ENCODE results near the gene MATCAP1. TPM values are rescaled to one million over a fixed set of nuclear protein-coding genes. Genes with fewer than 3 reads are reported as not detected.

The MATCAP1 gene
- total RNA-seq, 4 donors from 2014 or later, result 20.3 to 50.0 (median 32.4) TPM

- DNase-seq, result no peak
- peaks cover 29 to 36% of the 10 kb centered on the region in 2 donors for H3K36me3 ChIP-seq
- H3K4me3 ChIP-seq (replicated peaks in 1 of 3), result no peak overlapping the region
- no peak overlapping the region for H3K27ac ChIP-seq
- TF ChIP-seq POLR2A (IDR thresholded peaks at IDR 0.05), result no peak
- TF ChIP-seq, protein P1, sequence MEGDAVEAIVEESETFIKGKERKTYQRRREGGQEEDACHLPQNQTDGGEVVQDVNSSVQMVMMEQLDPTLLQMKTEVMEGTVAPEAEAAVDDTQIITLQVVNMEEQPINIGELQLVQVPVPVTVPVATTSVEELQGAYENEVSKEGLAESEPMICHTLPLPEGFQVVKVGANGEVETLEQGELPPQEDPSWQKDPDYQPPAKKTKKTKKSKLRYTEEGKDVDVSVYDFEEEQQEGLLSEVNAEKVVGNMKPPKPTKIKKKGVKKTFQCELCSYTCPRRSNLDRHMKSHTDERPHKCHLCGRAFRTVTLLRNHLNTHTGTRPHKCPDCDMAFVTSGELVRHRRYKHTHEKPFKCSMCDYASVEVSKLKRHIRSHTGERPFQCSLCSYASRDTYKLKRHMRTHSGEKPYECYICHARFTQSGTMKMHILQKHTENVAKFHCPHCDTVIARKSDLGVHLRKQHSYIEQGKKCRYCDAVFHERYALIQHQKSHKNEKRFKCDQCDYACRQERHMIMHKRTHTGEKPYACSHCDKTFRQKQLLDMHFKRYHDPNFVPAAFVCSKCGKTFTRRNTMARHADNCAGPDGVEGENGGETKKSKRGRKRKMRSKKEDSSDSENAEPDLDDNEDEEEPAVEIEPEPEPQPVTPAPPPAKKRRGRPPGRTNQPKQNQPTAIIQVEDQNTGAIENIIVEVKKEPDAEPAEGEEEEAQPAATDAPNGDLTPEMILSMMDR (IDR thresholded peaks at IDR 0.05), result no peak
- intact Hi-C loops (cut with DNase I), result no loop called here
- no peaks in the 10 kb centered on the region for H3K9me3 ChIP-seq
- WGBS, 2 donors, result 92 to 100% methylated on average over 4 to 5 of the region's 6 CpGs
- no peaks in the 10 kb centered on the region for H3K27me3 ChIP-seq
- H3K4me1 ChIP-seq, result peaks cover 20 to 32% of the 10 kb centered on the region in 2 donors
These were observed 10.5 kb upstream of the MATCAP1 start for GRCh38 chr16:67194260-67194659.

DNA sequence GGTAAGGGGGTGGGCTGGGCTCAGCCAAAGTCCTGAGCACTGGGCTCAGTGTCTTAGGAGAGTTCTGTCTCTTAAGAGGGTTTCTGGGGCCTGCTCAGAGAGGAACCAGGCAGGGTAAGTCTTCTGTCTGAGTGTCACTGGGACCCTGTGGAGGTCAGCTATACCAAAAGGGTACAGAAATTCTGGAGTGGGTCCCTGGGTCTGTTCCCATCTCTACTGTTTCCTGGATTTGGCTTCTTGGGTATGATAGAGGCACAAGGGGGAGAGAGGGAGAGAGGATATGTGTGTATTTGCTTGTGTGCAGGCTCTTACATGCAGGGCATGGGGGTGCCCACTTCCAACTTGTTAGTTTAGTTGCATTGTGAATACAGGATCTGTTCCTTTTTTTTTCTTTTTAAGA is 9.8 kb upstream of the MATCAP1 start:
- Histone ChIP-seq H3K9me3 (no peaks in the 10 kb centered on the region), H3K4me1 (peaks cover 20 to 30% of the 10 kb centered on the region in 2 donors), H3K4me3 (replicated peaks in 1 of 3) (no peak overlapping the region), H3K27me3 (no peaks in the 10 kb centered on the region), H3K27ac (no peak overlapping the region), H3K36me3 (peaks cover 29 to 36% of the 10 kb centered on the region in 2 donors)
- intact Hi-C loops (cut with DNase I), result no loop called here
- no peak for DNase-seq
- TF ChIP-seq, protein P1 (IDR thresholded peaks at IDR 0.05), result no peak
- no peak for TF ChIP-seq POLR2A (IDR thresholded peaks at IDR 0.05)

DNA sequence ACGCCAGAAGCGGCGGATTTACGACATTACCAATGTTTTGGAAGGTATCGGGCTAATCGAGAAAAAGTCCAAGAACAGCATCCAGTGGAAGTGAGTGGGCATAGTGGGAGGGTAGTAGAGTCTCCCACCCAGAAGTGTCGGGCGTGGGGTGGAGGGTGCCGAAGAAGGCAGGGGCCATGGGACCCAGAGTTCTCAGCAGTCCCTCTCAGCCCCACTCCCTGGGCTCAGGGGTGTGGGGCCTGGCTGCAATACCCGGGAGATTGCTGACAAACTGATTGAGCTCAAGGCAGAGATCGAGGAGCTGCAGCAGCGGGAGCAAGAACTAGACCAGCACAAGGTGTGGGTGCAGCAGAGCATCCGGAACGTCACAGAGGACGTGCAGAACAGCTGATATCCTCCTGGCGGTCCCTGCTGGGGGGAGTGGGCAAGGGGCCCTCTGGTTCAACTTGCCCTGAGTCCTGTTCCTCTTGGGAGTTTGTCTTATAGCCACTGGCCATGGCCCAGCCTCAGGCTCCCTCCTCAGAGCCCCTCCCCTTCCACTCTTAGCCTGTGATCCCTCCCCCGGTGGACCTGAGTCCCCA is 9.1 kb upstream of the MATCAP1 start:
- Histone ChIP-seq H3K4me1 (peaks cover 14 to 23% of the 10 kb centered on the region in 2 donors), H3K36me3 (peaks cover 29 to 36% of the 10 kb centered on the region in 2 donors), H3K4me3 (replicated peaks in 1 of 3) (peak overlapping the region; percentile 7 to 98 (median 94)), H3K27me3 (no peaks in the 10 kb centered on the region), H3K9me3 (no peaks in the 10 kb centered on the region), H3K27ac (peak overlapping the region in 2 of 3 donors; percentile 54 to 61)
- WGBS, 2 donors, result 27 to 37% methylated on average over 17 of the region's 17 CpGs
- DNase-seq, result no peak
- TF ChIP-seq, protein P1 (IDR thresholded peaks at IDR 0.05), result no peak
- no peak for TF ChIP-seq POLR2A (IDR thresholded peaks at IDR 0.05)
- intact Hi-C loops (cut with DNase I), result no loop called here

GRCh38 chr16:67191995-67192681 is 8.4 kb upstream of the MATCAP1 start, which contains the start of gene E2F4:
Gene E2F4 (plus strand): TSS chr16:67192155. CDS start chr16:67192228, 73 bp downstream.
- DNase-seq, result peak; percentile 90 to 93
- peak within 1 kb of the TSS; percentile 38 to 61 (median 54) for H3K27ac ChIP-seq
- H3K4me3 ChIP-seq (replicated peaks in 1 of 3), result peak within 1 kb of the TSS; percentile 7 to 98 (median 94)
- peaks cover 12 to 21% of the 10 kb centered on the region in 2 donors for H3K4me1 ChIP-seq
- TF ChIP-seq, protein P1 (IDR thresholded peaks at IDR 0.05), result peak in 2 of 6 experiments; percentile 6 to 16
- peak in 1 of 2 donors; percentile 75 for TF ChIP-seq POLR2A (IDR thresholded peaks at IDR 0.05)
- intact Hi-C loops (cut with DNase I), result no loop called here
- 0 to 1% methylated on average over 14 to 28 of the region's 54 CpGs for WGBS, 2 donors
- H3K27me3 ChIP-seq, result no peaks in the 10 kb centered on the region
- H3K36me3 ChIP-seq, result peaks cover 25 to 31% of the 10 kb centered on the region in 2 donors
- no peaks in the 10 kb centered on the region for H3K9me3 ChIP-seq

Data from thyroid gland (tissue), 4 donors.